HG03280 (cell line): Measurements from ENCODE around the gene BBS10.
"Not testable (repeated sequence)": the region's sequence is repeated elsewhere in the genome, so short reads cannot be mapped to it uniquely, and the experiment has no call there.

ENCODE experiments used
- ATAC-seq: cut with Tn5 transposase; IDR thresholded peaks from one replicate; pipeline ENCODE4 v1.9.1; 2021; ENCODE audit warnings: mild to moderate bottlenecking, moderate library complexity; ENCODE audit not compliant: unreplicated experiment

BBS10 gene

DNA sequence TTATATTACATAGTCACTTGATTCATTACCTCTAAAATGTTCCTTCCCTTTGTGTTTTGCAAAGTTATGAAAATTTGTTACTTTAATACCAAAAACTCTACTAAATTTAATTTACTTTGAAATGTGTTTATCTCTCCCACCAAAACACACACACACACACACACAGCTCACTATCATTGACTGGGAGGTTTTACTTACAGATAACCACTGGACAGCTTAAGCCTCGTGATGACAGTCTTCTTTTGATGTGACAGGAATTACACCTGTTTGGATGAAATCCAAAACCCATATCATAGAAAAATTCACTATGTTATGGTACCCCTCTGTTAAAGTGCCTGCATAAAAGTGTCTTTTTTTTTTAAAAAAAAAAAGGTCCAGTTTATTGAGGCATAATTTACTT, 15.6 kb downstream of the BBS10 start:
- no peak for ATAC-seq

DNA sequence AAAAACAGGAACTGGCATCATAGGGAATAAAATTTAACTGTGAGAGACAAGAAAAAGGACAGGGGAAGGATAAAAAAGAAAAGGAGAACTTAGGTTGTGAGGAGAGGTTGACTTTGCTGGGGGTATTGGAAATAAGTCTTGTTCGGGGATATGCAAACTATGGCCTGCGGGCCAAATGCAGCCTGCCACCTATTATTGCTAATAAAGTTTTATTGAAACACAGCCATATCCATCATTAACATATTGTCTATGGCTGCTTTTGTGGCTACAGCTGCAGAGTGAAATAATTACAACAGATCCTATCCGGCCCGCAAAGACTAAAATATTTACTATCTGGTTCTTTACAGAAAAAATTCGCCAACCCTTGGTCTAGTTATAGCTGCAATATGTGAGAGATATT, 18.6 kb downstream of the BBS10 start:
- ATAC-seq = no peak

DNA sequence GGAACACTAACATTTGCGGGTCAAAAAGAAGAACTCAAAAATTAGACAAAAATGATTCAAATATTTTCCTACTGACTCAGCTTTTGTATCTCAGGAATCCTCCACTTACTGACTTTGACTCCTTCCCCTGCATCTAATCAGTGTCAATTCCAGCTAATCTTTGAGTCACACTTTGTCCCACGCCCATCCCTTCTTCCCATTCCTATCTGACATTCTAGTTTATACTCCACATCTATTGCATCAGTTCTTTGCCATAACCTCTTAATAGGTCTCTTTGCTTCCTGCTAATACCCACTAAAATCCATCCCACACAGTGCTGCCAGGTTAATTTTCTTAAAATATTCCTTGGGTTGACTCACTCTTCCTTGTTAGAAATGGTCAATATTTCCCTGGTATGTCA, 19.1 kb downstream of the BBS10 start:
- ATAC-seq = no peak

DNA sequence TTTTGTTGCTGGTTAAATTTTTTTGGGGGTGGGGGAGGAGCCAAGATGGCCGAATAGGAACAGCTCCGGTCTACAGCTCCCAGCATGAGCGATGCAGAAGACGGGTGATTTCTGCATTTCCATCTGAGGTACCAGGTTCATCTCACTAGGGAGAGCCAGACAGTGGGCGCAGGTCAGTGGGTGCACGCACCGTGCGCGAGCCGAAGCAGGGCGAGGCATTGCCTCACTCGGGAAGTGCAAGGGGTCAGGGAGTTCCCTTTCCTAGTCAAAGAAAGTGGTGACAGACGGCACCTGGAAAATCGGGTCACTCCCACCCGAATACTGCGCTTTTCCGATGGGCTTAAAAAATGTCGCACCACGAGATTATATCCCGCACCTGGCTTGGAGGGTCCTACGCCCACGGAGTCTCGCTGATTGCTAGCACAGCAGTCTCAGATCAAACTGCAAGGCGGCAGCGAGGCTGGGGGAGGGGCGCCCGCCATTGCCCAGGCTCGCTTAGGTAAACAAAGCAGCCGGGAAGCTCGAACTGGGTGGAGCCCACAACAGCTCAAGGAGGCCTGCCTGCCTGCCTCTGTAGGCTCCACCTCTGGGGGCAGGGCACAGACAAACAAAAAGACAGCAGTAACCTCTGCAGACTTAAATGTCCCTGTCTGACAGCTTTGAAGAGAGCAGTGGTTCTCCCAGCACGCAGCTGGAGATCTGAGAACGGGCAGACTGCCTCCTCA, 28.5 kb downstream of the BBS10 start:
- ATAC-seq = not testable (repeated sequence)

DNA sequence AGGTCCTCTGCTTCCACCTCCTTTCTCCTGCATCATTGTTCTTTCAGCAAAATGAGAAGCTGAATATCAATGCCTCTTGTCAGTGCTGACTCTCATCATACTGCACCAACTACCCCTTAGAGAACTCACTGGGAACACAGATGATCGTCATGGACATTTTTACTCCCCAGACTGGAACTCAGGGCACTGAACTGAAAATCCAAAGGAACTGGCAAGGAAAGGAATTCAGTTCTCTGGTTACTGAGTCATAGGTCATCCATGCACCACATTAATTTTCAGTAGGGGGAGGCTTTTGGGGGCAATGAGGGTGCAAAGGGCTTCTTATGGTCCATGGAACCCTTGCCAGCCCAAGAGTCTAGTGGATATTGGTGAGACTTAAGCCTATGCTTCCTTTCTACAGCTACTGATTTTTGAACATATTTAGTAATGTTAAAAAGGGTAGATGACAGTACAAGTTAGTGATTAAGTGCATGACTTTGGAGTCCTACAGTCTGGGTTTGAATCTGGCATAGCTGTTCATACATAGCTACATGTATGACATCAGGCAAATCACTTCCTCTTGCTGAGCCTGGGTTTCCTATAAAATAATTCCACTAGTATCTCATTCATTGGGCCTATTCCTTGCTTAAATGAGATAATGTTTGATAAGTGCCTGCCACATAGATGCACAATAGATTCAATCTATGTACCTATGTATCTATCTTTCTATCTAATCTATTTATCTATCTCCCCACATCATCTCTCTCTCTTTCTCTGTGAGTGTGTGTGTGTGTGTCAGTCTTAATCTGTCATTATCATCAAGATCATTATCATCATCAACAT, 29.2 kb downstream of the BBS10 start:
- no peak for ATAC-seq

DNA sequence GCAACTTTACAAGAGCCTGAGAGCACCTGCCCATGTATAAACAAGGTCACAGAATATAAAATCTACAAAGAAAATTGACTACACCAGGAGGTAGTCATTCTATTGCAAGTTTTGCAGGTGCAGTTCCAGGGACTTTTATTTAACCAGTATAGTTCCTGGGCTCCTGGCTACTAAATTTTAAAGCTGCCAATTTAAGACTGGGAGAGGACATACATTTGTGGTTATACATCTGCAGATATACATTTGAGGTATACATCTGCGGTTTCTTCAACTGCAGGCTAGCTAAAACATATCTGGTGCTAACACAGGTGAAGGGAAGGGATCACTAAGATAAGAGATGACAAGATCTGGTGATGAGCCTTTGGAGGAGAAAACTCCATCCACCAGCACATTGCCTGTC, 30.2 kb downstream of the BBS10 start:
- ATAC-seq = no peak

DNA sequence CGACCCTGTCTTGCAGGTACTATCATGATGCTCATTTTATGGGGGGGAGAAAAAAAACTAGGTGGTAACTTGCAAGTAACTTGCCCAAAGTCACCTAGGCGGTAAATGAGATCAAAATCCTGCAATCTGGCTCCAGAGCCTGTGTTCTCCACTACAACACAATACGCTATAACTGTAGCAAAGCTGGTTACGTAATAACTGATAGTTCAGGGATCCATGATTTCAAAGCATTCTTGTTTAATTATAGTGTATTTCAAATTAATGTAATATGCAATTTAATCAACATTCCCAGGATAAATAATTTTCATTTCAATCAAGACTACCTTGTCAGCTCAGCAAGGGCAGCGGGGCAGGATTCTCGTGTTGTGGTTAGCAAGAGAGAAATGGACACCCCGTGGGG, 31.7 kb downstream of the BBS10 start:
- no peak for ATAC-seq

DNA sequence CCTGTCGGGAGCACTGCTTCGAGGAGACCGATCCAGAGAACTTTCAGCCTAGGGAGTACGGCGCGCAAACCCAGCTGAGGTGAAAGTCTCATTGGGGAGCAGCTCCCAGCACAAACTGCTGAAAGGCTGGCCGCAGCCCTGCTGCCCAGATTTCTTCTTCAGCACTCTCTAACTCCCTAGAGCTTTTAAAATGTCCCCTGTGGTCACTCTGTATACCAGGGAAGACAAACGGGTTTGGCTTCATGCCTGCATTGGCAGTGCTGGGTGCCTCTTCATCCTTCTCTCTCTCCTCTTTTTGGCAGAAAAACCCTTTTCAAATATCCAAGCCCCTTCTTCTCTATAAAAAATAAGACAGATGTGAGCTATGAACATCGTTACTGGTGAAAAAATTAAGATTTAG, 34.9 kb downstream of the BBS10 start:
- no peak for ATAC-seq

DNA sequence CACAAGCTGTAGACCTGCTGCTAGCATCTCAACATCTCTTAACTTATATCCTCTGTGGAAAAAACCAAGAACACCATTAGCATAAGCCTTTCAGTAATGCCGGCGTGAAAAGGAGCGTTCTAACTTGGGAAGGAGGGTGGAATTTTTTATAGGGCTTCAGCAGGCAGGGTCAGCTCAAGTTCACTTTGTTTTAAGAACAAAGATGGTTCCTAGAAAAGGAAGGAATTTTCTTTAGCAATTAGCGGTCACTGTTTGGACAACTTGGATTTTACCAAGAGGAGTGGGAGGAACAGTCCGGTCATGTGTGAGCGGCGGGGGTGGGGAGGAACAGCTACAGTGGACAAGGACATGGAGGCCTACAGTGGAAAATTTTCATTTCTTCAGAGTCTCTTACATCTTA, 35.9 kb downstream of the BBS10 start:
- no peak for ATAC-seq

DNA sequence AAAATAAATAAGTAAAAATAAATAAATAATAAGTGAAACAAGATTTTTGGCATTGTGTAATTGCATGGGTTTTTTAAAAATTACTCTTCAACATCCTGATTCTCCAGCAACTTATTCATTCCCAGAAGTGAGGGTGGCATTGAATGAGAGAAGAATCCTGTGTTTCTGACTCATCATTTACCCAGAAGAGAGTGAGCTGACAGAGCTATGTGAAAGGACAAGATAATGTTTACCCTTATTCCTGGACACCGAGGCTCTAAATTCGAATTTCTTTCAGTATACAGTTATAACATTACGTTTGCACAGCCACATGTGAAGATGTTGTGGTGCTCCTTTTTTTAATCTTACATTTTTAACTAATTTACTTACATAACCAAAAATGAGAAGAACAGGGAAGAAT, 36.4 kb downstream of the BBS10 start:
- no peak for ATAC-seq

DNA sequence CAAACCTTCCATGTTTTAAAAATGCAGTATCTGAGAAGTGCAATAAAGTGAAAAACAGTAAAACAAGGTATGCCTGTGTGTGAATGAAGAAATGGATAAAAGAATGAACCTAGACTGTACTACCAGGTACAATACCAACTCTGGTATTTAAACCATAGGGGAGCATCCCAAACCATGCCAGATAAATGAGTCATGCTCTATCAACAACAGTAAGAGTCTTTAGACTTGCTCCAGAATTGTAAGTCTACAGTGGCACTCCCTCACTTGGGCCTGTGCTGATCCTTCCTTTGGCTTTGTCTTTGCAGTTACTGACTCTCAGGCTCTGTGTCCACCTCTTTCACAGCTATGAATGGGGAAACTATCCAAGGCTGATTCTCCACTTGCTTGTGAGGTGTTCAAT, 38.1 kb downstream of the BBS10 start:
- ATAC-seq = no peak

DNA sequence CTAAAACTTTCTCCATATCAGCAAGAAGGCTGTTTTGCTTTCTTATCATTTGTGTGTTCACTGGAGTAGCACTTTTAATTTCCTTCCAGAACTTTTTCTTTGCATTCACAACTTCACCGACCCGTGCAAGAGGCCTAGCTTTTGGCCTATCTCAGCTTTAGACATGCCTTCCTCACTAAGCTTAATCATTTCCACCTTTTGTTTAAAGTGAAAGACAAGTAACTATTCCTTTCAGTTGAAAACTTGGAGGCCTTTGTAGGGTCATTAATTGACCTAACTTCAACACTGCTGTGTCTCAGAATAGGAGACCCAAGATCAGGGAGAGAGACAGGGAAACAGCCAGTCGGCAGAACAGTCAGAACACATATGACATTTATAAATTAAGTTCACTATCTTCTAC, 39.3 kb downstream of the BBS10 start:
- no peak for ATAC-seq

DNA sequence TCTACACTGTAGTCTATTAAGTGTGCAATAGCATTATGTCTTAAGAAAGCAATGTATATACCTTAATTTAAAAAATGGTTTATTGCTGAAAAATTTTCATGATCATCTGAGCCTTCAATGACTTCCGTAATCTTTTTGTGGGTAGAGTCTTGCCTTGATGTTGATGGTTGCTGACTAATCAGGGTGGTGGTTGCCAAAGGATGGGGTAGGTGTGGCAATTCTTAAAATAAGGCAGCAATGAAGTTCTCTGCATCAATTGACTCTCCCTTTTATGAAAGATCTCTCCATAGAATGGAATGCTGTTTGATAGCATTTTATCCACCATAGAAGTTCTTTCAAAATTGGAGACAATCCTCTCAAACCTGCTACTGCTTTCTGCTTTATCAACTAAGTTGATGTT, 41.1 kb downstream of the BBS10 start:
- no peak for ATAC-seq

DNA sequence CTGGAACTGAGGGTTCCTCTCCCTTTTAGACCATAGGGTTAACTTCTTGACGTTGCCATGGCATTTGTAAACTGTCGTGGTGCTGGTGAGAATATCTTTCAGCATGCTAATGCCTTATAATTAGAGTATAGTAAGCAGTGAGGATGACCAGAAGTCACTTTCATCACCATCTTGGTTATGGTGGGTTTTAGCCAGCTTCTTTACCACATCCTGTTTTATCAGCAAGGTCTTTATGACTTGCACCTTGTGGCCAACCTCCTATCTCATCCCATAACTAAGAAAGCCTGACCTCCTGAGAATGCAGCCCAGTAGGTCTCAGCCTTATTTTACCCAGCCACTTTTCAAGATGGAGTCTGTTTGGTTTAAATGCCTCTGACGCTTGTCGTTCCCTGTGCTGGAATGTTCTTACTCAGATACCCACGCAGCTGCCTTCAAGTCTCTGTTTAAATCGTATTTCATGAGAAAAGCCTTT, 44.2 kb downstream of the BBS10 start:
- no peak for ATAC-seq

DNA sequence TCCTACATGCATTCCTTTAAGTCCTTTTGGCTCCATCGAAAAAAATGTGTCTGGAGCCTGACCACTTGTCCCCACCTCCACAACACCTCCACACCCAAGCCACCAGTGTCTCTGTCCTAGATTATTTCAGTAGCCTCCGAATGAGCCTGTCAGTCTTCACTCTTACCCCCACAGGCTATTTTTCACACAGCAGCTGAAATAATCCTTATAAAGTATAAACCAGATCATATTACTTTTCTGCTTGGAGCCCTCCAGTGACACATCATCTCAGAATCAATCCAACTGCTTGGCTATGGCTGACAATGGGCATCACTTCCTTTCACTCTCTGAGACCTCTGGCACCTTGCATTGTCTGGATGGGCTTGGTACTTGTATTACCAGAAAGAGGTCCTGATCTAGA, 44.9 kb downstream of the BBS10 start:
- no peak for ATAC-seq

DNA sequence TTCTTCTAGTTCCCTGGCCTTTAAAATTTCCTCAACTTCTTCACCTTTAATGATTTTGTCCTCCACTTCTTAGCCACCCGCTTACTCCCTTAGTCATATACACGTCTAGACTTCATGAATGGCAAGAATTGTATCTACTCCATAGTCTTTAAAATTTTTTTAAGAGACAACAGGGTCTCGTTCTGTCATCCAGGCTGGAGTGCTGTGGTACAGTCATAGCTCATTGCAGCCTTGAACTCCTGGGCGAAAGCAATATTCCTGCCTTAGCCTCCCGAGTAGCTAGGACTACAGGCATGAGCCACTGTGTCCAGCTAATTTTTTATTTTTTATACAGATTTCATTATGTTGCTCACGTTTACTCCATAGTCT, 47.9 kb downstream of the BBS10 start:
- ATAC-seq = no peak

DNA sequence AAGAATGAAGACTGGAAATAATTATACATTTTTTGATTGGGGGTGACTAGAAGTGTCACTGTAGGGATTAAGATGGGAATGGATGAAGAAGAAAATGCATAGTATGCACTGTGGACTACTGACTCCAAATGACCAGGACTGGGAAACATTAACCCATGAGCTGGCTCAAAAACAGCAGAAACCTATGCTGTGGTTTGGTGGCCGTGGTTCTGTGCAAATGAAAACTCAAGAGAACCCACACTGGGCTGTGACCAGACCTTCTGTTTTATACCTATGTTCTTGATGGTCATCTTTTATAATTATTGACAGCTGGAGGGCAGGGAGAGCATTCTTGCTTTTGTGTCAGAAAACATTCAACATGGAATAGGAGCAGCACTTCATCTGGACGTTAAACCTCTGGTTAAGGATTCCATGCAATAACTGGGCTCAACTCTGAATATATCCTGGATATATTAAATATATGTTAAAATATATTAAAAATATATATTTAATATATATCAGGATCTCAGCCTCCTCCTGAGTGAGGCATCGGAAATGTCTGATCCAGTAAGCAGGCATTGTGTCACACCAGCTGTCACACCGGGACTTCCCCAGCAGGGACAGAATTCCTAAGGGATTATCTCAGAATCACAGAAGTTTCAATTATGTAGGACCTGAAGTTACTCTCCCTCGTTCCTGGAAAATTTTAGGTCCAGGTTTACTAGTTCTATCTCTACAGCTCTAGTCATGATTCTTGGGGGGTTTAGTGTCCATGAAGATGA, 48.5 kb downstream of the BBS10 start:
- no peak for ATAC-seq
